HG02610 (cell line): Measurements from ENCODE around the gene APC2.
"Not testable (repeated sequence)": the region's sequence is repeated elsewhere in the genome, so short reads cannot be mapped to it uniquely, and the experiment has no call there.

Experiments
- ATAC-seq: cut with Tn5 transposase; IDR thresholded peaks from one replicate; pipeline ENCODE4 v1.9.1; 2021; ENCODE audit warnings: mild to moderate bottlenecking, moderate library complexity; ENCODE audit not compliant: unreplicated experiment

Gene APC2

GRCh38 chr19:1474011-1474764, 24.3 kb downstream of the APC2 start:
- ATAC-seq: no peak

GRCh38 chr19:1474765-1475351, 24.9 kb downstream of the APC2 start:
- ATAC-seq: no peak

GRCh38 chr19:1475751-1476437, 26.0 kb downstream of the APC2 start:
- ATAC-seq: no peak

- not testable (repeated sequence) for ATAC-seq
Measured at GRCh38 chr19:1477056-1477455, 27.1 kb downstream of the APC2 start.

DNA sequence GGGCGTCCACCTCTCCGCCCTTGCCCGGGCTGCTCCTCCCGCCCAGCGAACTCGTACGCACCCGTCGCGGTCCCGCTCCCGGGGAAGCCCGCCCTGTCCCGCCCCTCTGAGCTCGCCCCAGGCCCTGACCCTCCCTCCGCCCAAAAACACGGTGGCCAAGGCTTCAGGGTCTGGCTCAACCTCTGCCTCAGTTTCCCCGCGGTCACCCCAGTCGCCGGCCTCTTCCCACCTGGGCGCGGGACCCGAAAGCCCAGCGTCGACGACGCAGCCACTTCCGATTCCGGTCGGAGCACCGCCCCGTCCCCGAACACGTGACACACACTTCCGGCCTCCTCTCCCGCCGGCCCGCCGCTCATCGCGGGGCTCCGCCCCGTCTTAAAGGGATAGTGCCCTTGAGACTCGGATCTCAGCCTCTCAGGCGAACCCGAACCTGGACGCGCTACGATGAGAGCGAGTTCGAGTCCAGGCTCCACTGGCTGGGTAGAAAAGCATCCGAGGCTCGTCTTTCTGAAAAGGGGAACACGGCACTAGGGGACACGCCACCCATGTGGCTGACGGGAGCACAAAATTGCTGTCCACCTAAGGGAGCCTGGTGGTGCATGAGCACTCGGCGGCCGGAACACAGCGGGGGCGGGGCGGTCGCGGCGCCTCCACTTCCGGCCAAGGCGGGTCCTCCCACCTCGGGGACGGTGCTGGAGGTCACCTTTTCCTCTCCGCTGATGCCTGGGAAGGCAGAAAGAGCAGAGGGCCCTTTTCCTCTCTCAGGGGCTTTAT, 29.2 kb downstream of the APC2 start, which contains the start of gene C19orf25:
TSS of gene C19orf25 (minus strand) at position 282 of the 774 bp plus-strand sequence. CDS start 312 bp downstream, outside the sequence.
- peak; percentile 77 for ATAC-seq

DNA sequence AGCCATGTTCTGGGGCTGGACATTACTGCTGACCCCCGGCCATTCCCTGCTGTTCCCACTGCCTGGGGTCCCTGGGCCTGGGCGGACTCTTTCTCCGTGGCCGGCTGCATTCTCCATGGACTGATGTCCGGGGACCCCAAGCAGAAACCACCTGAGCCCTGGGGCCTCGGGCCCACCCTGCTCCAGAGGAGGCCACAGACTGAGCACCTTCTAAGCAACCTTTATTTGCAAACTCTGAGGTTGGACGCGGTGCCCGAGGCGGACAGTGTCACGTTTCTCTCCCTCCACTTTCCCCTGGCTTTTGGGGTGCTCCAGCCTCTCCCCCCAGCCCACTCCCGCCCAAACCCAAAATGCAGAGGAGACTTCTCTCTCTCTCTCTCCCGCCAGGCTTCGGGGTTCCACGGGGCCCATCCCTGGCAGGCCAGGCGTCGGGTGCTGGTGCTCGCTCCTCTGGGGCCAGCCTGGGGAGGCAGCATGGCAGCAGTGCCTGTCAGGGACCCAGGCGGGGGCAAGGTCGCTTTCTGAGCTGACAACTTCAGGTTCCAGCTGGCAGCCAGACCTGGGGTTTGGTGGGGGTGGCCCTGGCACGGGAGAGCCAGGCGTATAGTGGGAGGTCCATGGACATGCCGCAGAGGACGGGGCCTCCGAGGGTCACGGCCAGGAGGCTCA, 31.4 kb downstream of the APC2 start:
- no peak for ATAC-seq

DNA sequence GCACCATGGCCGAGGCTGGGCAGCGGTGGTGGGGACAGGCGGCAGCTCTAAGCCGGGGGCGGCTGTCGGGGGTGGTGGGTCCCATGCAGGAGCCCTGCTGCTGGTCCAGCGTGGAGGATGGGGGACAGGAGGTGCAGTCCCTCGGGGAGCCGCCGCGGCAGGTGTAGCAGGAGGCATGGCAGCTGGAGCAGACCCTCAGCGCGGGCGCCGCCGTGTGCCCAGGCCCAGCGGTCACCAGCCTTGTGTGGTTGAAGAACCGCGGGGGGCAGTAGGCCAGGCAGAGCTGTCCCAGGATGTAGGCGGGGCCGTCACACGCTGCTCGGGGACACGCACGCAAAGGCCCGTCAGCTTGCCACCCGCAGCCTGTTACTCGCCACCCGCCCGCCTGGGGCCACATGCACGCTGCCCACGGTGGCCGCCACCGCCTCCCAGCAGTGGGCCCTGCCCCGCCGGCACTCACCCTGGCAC, 32.0 kb downstream of the APC2 start:
- ATAC-seq: no peak

- no peak for ATAC-seq
Measured at GRCh38 chr19:1482361-1483130, 32.6 kb downstream of the APC2 start.

GRCh38 chr19:1483131-1483978, 33.4 kb downstream of the APC2 start:
- no peak for ATAC-seq

DNA sequence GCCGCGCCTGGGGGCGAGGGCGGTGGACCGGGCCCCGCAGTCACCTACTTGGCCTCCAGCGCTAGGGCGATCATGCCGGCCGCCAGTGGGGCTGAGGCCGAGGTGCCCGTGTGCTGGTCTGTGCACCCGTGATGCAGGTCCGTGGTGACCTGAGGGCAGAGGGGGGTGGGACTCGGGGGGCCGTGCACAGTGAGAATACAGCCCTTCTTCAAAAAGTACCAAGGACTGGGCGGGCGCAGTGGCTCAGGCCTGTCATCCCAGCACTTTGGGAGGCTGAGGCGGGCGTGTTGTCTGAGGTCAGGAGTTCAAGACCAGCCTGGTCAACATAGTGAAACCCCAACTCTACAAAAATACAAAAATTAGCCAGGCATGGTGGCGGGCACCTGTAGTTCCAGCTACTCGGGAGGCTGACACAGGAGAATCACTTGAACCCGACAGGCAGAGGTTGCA, 34.1 kb downstream of the APC2 start:
- ATAC-seq: no peak

DNA sequence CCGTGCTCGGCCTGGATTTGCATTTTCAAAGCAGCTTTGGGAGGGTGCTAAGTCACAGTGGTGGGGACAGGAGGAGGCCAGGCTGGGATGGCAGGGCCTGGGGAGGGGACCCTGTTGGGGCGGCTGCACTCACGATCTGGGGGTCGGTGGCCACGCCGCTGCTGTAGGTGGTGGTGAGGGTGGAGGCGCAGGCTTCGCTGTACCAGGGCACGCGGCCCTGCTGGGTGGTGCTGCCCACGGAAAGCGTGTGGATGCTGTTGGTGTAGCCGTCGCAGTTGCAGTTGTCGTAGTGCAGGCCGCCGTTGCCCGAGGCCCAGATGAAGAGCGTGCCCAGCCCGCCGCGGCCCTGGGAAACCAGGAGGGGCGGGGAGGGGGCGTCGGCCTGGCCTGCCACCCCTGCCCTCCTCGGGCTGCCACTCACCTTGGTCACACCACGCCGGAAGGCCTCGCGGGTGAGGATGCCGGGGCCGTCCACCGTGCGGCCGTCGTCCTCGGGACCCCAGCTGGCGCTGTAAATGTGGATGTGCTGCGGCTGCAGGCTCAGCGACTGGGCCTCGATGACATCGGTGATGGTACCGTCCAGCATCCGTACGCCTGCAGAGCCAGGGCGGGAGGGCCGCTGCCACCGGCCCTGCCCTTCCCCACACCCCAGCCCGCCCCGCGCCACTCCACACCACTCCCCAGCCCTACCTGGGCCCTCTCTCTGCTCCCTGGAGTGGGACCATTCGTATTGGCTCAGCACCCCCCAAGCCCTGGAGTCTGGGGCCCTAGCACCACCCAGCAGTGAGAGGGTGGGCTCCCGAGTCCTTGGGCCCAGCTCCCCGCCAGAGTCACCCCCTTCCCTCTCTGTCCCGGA, 37.0 kb downstream of the APC2 start:
- ATAC-seq: no peak

DNA sequence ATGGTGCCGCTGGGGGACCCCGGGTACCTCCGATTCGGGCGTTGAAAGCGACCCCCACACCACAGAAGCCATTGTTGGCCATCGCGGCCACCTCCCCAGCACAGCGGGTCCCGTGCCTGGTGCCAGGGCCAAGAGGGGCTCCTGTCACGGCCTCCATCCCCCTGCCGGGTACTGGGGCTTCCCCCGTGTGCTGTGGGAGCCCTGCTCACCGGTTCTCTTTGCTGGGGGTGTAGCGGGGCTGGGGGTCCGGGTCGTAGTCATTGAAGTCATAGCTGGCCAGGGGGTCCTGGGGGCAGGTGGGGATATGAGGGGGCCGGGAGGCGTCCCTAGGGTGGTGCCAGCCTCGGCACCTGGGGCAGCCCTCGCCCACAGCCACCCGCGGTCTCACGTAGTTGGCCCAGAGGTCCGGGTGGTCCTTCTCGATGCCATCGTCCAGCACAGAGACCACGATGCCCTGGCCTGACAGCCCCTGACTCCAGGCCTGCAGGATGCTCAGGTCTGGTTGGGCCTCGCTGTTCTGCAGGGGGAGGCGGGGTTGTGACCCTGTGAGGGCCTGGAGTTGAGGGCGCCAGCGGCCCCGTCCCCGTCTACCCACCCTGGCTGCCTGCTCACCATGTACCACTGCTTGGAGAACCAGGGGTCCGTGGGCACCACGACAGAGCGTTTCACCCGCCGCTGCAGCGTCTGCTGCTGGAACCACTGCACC, 37.8 kb downstream of the APC2 start:
- no peak for ATAC-seq

DNA sequence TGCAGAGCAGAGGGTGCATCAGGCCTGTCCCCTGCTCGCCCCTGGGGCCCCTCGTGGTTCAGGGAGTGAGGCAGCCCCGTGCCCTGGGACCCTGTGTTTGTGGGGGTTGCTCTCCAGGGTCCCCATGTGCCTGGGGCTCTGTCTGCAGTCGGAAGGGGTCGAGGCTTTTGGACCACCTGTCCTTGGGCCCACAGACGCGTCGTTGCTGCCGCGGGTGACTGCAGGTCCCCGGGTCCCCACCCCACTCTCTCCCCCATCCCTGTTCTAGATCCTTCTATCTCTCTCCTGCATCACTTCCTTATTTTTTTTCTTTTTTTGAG, 38.3 kb downstream of the APC2 start:
- no peak for ATAC-seq

DNA sequence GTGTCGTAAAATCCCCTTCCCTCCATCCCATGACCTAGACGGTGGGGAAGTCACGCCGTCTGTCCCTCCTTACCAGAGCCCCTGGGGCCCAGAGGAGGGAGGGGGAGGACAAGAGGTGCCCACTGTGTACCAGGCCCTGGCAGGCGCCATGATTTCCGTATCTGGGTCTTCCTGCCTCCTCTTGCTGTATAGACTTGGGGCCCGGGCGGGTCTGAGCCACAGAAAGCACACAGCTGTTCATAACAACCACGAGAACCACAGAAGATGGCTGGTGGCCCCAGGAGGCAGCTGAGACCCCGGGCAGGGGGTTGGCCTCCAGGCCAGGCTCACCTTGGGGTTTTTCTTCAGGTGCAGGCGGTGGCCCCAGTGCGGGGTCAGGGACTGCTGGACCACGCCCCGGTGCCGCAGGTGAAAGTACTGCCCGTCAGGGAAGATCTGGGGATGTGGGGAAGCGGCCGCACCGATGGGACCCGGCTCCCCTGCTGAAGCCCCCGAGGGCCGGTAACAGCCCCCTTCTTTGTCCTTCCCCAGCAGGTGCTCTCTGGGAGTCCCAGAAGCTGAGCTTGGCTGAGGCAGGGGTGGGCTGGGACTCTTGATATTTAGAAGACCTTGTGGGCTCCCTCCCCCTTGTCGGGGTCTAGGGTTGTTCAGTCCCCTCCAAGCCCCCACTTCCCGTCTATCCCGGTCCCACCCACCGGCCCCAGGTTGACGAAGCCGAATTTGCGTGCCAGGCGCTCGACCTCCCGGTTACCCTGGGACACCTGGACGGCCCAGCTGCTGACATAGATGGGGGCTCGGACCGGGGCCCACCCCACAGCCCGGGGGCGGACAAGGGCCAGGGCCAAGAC, 39.8 kb downstream of the APC2 start:
- no peak for ATAC-seq

DNA sequence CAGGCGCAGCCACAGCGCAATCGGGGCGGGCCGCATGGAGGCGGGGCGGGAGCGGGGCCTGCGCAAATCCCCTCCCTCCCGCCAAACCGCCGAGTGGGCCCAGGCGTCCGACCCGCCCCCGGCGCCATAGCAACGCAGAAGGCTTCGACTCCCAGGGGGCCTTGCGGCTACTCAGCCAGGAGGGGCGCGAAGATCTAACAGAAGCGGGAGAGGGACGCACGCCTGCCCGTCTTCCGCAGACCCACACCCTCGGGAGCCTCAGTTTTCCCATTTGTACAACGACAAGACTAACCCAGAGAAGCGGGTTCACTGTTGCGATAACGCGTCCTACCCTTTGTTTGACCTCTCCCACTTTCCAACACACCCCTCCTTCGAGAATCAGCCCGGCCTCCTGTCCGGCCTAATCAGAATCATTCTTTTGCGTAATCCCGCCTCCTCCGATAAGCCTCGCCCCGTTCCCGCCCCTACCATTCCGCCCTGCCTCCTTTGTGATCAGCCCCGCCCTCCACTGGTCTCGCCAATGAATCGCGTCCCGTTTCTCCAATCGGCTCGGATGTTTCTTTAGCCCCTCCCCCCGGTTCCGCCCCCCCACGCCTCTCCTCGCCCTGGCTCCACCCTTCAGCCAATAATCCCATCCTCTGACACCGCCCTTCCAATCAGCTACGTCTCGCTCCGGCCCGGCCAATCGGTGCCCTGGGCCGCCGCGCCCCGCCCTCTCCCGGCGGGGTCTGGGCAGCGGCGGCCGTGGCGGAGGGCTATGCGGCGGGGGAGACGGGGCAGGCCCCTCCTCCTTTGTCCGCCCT, 40.6 kb downstream of the APC2 start, which contains the start of gene PCSK4:
TSS of gene PCSK4 (minus strand) at position 40 of the 803 bp plus-strand sequence. CDS start at position 36, 4 bp downstream.
- ATAC-seq: peak; percentile 75
